ENCODE measurements around the gene SYCP2L. TPM values are rescaled to one million over a fixed set of nuclear protein-coding genes. Genes with fewer than 3 reads are reported as not detected.

SYCP2L gene
- total RNA-seq, 1 experiment from 2014 or later = 4.9 TPM

GRCh38 chr6:10976571-10976970, 89.7 kb downstream of the SYCP2L start:
- POLR2A ChIA-PET = no interaction called here
- Histone ChIP-seq H3K79me2 (ENCODE audit: insufficient read depth, low read length) (no peaks in the 10 kb centered on the region), H3K9me2 (ENCODE audit: insufficient read depth) (no peaks in the 10 kb centered on the region), H3K4me2 (ENCODE audit: low read length) (no peak overlapping the region), H2AFZ (ENCODE audit: low read depth, low read length, poor library complexity, severe bottlenecking) (no peak overlapping the region), H3K9me3 (ENCODE audit: control insufficient read depth in 1 of 2, insufficient read depth in 1 of 2, low read depth in 1 of 2, low read length in 2 of 2) (no peaks in the 10 kb centered on the region), H3K36me3 (ENCODE audit: control insufficient read depth in 1 of 2, insufficient read depth in 2 of 2, low read length in 2 of 2) (no peaks in the 10 kb centered on the region), H3K4me1 (ENCODE audit: control insufficient read depth in 1 of 2, insufficient read depth in 2 of 2, low read length in 2 of 2) (no peaks in the 10 kb centered on the region), H3K9ac (ENCODE audit: low read length) (no peak overlapping the region), H4K20me1 (ENCODE audit: insufficient read depth) (no peaks in the 10 kb centered on the region), H3K4me3 (replicated peaks in 1 of 2; ENCODE audit: low read depth in 1 of 2, low read length in 2 of 2) (no peak overlapping the region), H3K27me3 (ENCODE audit: insufficient read depth, low read length) (no peaks in the 10 kb centered on the region), H3K27ac (ENCODE audit: low read depth, low read length) (no peak overlapping the region)
- RAD21 ChIA-PET (ENCODE audit: low non-redundant PET in 1 of 2, low total read pairs in 2 of 2, uncharacterized antibody in 2 of 2, unreplicated experiment in 2 of 2) = no interaction called here
- no peak for ATAC-seq
- no TSS peak for BruUV-seq (replicated peaks)
- DNase-seq (ENCODE audit: low read depth, low spot score) = no peak
- CTCF ChIA-PET = no interaction called here
- intact Hi-C loops (cut with micrococcal nuclease) = no loop called here
- TF ChIP-seq SP1 (IDR thresholded peaks at IDR 0.05; ENCODE audit: low read depth) = no peak
- TF ChIP-seq ELF1 (IDR thresholded peaks at IDR 0.05; ENCODE audit: borderline replicate concordance, low read depth) = no peak
- no peak for TF ChIP-seq EGR1 (IDR thresholded peaks at IDR 0.05; ENCODE audit: low read depth)
- TF ChIP-seq ZNF274 (IDR thresholded peaks at IDR 0.05; ENCODE audit: low read depth, low read length) = no peak
- no peak for TF ChIP-seq TCF7L2 (IDR thresholded peaks at IDR 0.05; ENCODE audit: borderline replicate concordance, extremely low read depth, insufficient read depth, insufficient read length)
- no peak for TF ChIP-seq CBX3 (IDR thresholded peaks at IDR 0.05; ENCODE audit: low read depth)
- no peak for TF ChIP-seq MAX (IDR thresholded peaks at IDR 0.05)
- TF ChIP-seq SRF (IDR thresholded peaks at IDR 0.05; ENCODE audit: low read depth) = no peak
- TF ChIP-seq ZFX (IDR thresholded peaks at IDR 0.05) = no peak
- TF ChIP-seq EZH2 (IDR thresholded peaks at IDR 0.05) = no peak

DNA sequence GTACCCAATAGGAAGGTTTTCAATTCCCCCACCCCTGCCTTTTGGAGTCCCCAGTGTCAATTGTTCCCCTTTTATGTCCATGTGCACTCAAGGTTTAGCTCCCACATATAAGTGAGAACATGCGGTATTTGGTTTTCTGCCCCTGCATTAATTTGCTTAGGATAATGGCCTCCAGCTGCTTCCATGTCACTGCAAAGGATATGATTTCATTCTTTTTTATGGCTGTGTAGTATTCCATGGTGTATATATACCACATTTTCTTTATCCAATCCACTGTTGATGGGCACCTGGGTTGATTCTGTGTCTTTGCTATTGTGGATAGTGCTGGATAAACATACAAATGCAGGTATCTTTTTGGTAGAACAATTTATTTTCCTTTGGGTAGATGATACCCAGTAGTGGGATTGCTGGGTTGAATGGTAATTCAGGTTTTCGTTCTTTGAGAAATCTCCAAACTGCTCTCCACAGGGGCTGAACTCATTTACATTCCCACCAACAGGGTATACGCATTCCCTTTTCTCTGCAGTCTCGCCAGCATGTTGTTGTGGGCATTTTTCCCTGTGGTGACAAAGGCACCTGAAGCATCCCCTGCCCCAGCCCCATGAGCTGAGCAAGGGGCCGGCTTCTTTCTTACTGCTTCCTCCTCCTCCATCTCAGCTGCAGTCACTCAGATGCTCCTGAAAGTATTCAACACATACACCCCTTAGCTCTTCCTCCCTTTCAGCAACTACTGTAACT, 90.5 kb downstream of the SYCP2L start:
- Histone ChIP-seq H3K79me2 (ENCODE audit: insufficient read depth, low read length) (no peaks in the 10 kb centered on the region), H3K9me2 (ENCODE audit: insufficient read depth) (no peaks in the 10 kb centered on the region), H3K9me3 (ENCODE audit: control insufficient read depth in 1 of 2, insufficient read depth in 1 of 2, low read depth in 1 of 2, low read length in 2 of 2) (no peaks in the 10 kb centered on the region), H3K4me3 (replicated peaks in 1 of 2; ENCODE audit: low read depth in 1 of 2, low read length in 2 of 2) (no peak overlapping the region), H3K4me1 (ENCODE audit: control insufficient read depth in 1 of 2, insufficient read depth in 2 of 2, low read length in 2 of 2) (no peaks in the 10 kb centered on the region), H3K9ac (ENCODE audit: low read length) (no peak overlapping the region), H3K27me3 (ENCODE audit: insufficient read depth, low read length) (no peaks in the 10 kb centered on the region), H4K20me1 (ENCODE audit: insufficient read depth) (no peaks in the 10 kb centered on the region), H3K4me2 (ENCODE audit: low read length) (no peak overlapping the region), H3K27ac (ENCODE audit: low read depth, low read length) (no peak overlapping the region), H3K36me3 (ENCODE audit: control insufficient read depth in 1 of 2, insufficient read depth in 2 of 2, low read length in 2 of 2) (no peaks in the 10 kb centered on the region), H2AFZ (ENCODE audit: low read depth, low read length, poor library complexity, severe bottlenecking) (no peak overlapping the region)
- ATAC-seq (no peak), DNase-seq (ENCODE audit: low read depth, low spot score) (no peak)
- intact Hi-C loops (cut with micrococcal nuclease) = no loop called here
- RAD21 ChIA-PET (ENCODE audit: low non-redundant PET in 1 of 2, low total read pairs in 2 of 2, uncharacterized antibody in 2 of 2, unreplicated experiment in 2 of 2) = no interaction called here
- POLR2A ChIA-PET = no interaction called here
- no peak for TF ChIP-seq SRF (IDR thresholded peaks at IDR 0.05; ENCODE audit: low read depth)
- TF ChIP-seq FOSL1 (IDR thresholded peaks at IDR 0.05; ENCODE audit: low read depth) = no peak
- no peak for TF ChIP-seq CEBPB (IDR thresholded peaks at IDR 0.05; ENCODE audit: low read depth)
- no peak for TF ChIP-seq EGR1 (IDR thresholded peaks at IDR 0.05; ENCODE audit: low read depth)
- TF ChIP-seq POLR2A (IDR thresholded peaks at IDR 0.05; ENCODE audit: borderline replicate concordance, extremely low read depth, insufficient read depth, insufficient read length) = no peak
- no peak for TF ChIP-seq RAD21 (IDR thresholded peaks at IDR 0.05; ENCODE audit: low read depth)
- no peak for TF ChIP-seq ELF1 (IDR thresholded peaks at IDR 0.05; ENCODE audit: borderline replicate concordance, low read depth)
- no peak for TF ChIP-seq YY1 (IDR thresholded peaks at IDR 0.05; ENCODE audit: extremely low read depth, insufficient replicate concordance, low read depth, low read length)
- no peak for TF ChIP-seq CTCF (IDR thresholded peaks at IDR 0.05 in 2 of 3, conservative IDR thresholded peaks at IDR 0.05 in 1 of 3; ENCODE audit: borderline replicate concordance in 1 of 3, insufficient read depth in 1 of 3, low read depth in 2 of 3, low read length in 2 of 3)
- no peak for TF ChIP-seq EZH2phosphoT487 (IDR thresholded peaks at IDR 0.05; ENCODE audit: borderline replicate concordance)
- TF ChIP-seq SIN3A (IDR thresholded peaks at IDR 0.05; ENCODE audit: low read depth) = no peak
- no peak for TF ChIP-seq TCF7L2 (IDR thresholded peaks at IDR 0.05; ENCODE audit: borderline replicate concordance, extremely low read depth, insufficient read depth, insufficient read length)
- CTCF ChIA-PET = no interaction called here
- BruUV-seq (replicated peaks) = no TSS peak
